DMS53 (cell line): ENCODE measurements around the gene BBS9.
A peak's percentile ranks its signal among the peaks of the same experiment; 100 is the strongest.
"Not testable (repeated sequence)": the region's sequence is repeated elsewhere in the genome, so short reads cannot be mapped to it uniquely, and the experiment has no call there.

Experiments
- DNase-seq: peaks from one replicate; lab custom pipeline; 2025; lab: John Stamatoyannopoulos, UW

Gene BBS9

DNA sequence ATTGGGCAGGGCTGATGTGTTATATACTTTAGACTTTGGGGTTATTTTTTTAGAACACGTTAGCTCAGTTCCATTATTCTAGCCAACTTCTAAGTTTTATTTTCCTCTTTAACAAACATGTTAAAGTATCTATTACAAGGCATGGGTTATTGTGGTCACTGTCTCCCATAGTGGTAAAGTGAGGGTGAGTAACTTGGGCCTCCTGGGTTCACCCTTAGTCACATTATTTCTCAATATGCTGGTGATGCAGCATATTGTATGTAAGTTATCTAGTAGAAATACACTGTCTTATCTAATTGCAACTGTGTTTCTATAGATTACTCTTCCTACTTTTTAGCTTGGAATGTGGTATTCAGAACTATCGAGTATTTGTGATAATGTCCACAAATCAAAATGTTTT lies 65.9 kb downstream of the BBS9 start:
- no peak for DNase-seq

DNA sequence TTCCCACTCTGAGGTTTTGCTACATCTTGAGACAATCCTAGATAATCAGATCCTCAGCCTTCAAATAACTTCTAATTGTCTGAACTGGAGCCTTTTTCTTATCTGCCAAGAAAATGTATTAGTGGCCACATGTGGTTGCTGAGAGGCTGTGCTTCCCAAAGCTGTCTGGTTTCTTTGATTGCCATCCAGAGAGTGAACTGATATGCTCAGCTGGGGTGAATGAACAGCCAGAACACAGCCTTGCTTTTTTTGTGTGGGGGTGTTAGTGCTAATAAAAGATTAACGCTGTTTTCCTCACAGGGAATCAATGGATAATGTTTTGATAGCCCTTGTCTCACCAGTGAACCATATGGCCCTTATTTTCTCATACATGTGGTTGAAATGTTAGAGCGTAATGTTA lies 66.9 kb downstream of the BBS9 start:
- DNase-seq: no peak

DNA sequence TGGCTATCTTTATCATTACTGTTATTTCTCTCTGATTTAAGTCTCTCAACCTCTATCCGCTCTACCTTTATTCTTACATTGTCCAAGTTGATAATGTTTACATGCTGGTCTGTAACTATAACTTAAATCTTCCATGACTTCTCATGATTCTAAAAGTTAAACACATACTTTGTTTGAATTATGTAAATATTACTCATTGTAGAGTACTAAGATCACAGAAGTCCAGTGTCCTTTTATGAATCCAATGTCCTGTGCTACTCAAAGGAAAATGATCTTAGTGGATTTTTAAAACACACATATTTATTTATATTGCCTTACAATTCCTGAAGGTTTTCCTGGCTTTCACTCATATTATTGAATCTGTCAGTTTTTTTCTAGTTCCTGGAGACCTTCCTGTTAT lies 70.9 kb downstream of the BBS9 start:
- no peak for DNase-seq

DNA sequence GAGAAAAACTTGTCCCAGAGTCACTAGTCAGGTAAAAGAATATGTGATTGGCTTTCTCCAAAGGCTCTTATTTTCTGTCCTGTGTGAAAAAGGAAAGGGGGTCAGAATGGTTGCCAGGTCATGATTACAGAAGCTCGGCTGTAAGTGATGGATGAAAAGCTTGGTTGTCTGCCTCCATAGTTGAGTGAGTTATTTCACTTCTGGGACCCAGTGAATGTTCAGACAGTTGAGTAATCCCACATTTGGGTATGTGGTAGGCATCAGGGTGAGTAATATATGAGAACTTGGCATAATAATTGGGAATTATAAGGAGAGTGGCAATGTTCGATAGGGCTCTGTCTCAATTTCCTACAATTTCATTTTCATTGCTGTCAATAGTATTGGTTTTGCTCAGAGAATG lies 72.5 kb downstream of the BBS9 start:
- DNase-seq: no peak

DNA sequence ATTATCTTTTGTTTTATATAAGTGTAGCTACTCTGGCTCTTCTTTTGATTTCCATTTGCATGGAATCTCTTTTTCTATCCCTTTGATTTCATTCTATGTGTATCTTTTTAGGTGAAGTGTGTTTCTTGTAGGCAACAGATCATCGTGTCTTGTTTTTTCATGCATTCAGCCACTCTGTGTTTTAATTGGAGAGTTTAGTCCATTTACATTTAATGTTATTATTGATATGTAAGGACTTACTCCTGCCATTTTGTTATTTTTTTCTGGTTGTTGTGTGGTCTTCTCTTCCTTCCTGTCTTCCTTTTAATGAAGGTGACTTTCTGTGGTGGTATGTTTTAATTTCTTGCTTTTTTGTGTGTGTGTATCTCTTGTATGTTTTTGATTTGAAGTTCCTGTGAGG lies 81.6 kb downstream of the BBS9 start:
- DNase-seq: no peak

DNA sequence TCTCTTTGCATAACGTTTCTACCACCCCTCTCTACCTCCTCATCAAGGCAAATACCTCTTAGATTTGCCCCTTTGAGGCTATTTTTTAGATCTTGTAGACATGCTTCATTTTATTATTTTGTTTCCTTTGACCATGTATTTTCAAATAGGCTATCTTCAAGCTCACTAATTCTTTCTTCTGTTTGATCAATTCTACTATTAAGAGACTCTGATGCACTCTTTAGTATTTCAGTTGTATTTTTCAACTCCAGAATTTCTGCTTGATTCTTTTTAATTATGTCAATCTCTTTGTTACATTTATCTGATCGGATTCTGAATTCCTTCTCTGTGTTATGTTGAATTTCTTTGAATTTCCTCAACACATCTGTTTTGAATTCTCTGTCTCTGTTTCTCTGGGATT lies 82.8 kb downstream of the BBS9 start:
- DNase-seq: no peak

DNA sequence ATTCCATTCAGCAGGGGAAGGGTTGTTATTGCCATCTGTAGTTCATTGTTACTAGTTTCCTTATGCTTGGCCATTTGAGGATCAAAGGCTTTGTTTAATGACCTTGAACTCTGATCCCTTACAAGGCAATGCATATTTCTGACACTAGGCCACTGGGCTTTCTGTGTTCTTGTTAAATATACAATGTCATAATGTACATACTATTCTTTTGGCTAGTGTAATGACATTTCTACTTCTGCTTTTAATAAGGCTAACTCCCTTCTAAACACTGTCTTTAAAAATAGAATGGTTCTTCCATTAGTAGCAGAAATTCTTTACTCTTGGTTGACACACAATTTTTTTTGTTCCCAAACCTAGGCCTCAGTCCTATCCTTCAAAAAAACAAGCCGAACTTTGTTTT lies 86.6 kb downstream of the BBS9 start:
- no peak for DNase-seq

DNA sequence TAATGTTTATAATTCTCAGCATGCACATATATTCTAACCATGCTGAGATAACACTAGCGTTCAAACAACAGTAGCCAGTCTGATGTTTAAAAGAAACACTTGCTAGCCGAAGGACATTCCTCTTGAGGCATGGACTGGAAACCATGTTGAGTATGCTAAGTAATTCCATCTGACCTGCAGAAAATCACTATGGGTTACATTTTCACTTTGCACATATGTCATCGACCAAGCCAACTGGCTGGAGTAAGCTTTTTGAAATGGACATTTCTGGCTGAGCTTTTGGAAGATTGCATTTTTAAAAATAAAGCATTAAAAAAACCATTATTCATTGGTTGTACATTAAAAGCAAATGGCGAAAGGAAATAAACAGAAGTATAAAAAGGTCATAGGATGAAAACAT lies 88.2 kb downstream of the BBS9 start:
- DNase-seq: no peak

DNA sequence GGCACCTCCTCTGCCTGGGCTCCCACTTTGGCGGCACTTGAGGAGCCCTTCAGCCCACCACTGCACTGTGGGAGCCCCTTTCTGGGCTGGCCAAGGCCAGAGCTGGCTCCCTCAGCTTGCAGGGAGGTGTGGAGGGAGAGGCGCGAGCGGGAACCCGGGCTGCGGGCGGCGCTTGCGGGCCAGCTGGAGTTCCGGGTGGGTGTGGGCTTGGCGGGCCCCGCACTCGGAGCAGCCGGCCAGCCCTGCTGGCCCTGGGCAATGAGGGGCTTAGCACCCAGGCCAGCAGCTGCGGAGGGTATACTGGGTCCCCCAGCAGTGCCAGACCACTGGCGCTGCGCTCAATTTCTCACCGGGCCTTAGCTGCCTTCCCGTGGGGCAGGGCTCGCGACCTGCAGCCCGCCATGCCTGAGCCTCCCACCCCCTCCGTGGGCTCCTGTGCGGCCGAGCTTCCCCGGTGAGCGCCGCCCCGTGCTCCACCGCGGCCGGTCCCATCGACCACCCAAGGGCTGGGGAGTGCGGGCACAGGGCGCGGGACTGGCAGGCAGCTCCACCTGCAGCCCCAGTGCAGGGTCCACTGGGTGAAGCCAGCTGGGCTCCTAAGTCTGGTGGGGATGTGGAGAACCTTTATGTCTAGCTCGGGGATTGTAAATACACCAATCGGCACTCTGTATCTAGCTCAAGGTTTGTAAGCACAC lies 89.6 kb downstream of the BBS9 start:
- DNase-seq: not testable (repeated sequence)

DNA sequence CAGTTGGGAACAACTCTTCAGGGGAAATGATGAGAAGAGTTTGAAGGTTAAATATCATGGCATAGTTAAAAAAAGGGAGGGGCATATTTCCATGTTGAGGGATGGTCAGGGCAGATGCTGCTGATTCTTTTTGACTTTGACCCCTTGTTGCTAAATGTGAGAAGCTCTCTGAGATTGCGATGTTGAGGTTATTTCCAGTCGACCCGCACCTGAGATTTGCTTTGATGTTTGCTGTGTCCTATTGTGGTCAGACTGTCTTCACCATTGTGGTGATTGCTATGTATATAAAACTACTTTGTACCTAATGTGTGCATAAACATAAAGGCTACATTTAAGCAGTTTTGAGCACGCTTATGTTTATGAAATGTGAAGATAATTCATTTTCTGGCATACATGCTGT lies 90.9 kb downstream of the BBS9 start:
- no peak for DNase-seq

DNA sequence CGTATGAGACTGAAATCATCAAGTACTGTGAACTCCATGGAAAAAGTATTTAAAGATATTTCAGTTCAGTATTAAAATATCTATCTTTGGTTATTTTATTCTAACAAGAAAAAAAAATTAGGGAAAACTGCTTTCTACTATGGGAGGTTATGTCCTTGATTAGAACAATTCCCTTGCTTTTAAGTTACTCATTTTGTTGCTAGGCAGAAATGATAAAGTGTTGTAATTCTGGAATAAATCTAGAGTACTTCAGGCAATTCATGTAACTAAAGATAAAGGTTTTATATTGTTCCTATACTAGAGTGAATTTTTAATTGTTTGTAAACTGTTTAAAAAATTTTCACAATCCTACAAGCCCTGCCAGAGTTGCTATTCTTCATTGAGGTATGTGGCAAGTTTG lies 92.0 kb downstream of the BBS9 start:
- no peak for DNase-seq

DNA sequence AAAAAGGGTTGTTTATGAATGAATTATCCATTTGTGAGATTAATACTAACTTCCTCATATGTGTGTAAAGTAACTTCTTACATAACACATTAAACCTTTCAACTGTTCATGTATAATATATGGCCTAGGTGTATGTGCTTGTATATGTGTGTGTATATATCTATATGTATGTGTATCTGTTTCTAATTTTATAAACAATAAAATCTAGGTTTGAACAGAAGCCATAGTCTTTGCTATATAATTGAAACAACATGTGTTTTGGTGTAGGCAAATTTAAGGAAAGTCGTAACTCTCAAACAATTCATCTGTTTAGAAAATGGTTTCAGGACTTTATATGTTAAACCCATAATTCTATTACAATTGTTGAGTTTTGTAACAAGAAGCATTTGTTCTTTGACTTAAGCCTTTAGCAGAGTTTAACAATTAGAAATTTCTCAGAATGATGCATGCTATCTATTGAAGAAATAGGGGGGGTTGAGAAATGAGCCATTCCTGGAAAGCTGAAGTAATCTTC lies 103.3 kb downstream of the BBS9 start:
- no peak for DNase-seq

DNA sequence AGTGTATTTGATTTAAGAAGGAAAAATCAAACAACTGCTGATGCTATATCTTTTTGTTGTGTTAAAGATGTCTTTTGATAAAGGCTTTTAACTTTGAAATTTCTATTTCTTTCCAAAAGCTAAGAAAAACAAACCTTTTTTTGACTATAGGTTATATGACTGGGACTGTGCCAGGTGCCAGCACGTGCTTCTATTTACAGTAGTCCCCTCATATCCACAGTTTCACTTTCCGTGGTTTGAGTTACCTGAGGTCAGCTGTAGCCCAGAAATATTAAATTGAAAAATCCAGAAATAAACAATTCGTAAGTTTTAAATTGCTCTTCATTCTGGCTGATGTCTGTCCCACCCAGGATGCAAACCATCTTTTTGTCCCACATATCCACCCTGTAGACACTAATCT lies 104.3 kb downstream of the BBS9 start:
- no peak for DNase-seq

DNA sequence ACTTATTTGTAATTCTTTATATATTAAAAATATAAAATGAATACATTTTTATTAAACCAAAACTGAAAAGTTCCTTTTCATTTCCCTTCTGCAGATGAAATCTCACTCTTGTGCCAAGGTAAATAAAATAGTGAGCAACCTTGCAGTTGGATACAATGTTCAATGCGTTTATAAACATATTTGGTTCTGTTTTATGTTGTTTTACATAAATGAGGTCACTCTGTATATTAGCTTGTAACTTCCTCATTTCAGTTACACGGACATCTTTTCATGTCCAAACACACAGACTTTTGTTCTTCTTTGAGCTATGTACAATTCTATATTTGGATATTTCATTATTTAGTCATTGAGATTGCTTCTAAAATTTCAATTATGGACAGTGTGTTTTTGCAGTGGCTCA lies 107.7 kb downstream of the BBS9 start:
- DNase-seq: no peak

DNA sequence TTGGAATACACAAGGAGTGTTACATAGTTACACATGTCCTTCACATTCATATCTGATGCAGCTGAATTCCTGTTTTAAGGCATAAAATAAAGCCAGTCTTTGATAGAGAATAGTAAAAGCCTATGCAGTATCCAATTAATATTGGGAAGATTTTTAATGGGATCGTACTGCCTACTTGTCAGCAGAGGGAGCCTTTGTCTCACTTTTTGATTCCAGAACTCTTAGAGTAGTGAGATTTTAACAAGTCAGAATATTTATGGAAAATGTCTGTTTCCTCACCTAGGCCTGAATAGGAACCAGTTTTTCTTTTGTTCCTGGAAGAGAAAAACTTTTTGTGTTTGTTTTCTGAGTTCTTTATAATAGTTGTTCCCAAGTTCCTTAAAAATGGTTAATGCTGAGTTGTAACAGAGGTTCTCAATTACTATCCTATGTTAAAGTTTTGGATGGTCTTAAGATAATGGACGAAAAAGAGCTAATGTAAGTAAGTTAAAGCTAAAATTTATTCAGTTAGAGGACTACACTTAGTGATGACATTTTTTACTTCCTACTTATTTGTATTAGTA lies 114.0 kb downstream of the BBS9 start:
- peak; percentile 84 for DNase-seq

DNA sequence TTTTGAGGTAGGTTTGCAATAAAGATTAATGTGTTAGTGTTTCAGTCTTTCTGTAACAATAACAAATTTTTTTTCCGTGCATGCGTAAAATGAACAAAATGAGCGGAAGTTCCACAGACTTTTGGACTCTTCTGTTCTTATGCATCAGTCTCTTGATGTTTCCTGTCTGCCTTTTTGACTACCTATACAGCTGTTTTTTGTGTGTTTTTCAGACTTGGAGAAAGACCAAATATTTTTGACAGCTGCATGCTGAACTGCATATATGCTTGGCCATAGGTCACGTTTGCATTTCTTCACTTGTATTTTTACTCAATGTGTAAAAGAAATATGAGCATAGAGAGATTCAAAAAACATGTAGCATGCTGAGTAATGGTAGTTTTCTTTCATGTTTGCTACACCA lies 119.3 kb downstream of the BBS9 start:
- peak; percentile 30 for DNase-seq

DNA sequence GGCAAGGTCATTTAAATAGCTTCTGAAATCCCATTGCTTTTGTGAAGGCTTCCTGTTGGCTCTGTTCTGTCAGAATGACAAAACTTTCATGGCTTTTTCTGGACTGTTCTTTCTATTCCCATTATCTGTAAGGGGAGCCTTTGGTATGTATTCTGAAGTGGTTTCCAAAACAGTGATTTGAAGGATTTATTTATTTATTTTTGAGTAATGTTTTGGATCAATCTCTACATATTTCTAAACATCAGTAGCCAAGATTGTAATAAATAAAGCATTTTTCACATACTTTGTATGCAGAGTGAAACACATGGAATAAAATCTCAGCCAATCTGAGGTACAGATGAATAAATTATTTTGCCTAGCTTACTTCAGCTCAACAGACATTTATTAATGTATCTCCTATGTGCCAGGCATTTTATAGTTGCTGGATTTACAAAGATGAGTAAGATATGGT lies 121.1 kb downstream of the BBS9 start:
- DNase-seq: no peak

DNA sequence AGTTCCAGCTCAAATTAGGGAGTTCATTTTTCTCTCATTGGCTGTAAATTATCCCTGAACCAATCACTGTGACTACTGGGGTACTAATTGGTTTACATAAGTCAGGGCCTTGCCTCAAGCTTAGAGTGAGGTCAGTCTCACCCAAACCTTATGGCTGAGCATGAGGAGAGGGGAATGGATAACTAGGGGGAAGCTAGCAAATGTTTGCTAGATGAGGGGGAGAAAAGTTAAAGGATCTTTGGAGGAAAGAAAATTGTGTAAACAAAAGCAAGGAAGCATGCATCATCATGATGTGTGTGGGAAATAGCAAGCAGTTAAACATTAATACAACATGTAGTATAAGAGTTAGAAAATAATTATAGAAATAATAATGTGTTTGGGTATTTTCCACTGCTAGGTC lies 121.9 kb downstream of the BBS9 start:
- DNase-seq: no peak

DNA sequence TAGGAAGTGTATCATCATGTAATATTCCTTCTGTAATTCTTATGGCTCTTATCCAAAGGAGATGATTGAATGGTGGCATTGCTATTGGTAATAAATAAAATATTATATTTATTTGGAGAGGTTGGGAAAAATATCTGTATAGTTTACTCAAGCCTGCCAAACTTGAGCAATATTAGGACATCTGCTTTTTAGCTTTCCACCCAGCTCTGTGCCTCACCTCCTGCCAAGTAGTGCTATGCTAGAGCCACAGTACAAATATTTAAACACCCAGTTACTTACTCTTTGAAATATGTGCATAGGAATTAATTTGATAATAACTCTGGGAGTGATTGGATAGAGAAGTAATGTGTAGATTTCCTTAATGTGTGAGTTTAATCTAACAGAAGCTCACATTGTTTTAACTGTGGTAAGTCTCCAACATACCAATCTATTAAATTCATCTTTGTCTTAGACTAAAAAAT lies 129.2 kb downstream of the BBS9 start:
- DNase-seq: no peak

DNA sequence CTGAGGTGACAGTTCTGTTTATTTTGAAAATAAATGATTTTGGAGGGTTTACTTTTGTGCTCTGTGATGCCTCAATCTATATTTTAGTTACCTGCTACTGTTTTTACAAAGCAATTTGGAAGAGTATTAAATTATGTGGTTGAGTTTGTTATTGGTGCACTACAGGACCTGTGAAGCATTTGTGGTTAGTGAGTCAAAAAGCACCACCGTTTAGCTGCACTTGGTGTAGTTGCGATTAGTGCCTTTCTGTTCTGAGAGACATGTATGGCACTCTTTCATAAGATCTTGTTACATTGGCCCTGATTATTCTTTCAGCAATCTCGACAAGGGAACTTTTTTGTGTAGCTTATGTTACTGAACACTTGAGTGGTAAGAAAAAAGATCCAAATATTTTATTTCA lies 132.2 kb downstream of the BBS9 start:
- no peak for DNase-seq

DNA sequence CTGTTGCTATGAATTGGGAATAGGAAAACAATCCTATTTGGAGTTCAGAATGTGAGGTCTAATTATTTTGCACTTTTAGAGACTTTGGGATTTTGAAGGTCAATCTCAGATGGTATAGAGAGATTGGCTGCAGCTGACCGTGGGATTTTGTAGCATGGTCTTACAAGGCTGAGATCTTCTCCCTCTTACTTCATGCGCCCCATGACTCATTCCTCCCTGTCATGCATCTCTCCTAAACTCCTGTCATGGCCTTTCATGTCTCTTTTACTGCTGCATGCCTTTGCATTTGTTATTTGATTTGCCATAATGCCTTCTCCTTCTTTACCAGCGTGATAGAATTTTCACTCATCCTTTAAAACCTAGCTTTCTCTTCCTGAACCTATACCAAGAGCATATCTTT lies 133.1 kb downstream of the BBS9 start:
- DNase-seq: no peak

DNA sequence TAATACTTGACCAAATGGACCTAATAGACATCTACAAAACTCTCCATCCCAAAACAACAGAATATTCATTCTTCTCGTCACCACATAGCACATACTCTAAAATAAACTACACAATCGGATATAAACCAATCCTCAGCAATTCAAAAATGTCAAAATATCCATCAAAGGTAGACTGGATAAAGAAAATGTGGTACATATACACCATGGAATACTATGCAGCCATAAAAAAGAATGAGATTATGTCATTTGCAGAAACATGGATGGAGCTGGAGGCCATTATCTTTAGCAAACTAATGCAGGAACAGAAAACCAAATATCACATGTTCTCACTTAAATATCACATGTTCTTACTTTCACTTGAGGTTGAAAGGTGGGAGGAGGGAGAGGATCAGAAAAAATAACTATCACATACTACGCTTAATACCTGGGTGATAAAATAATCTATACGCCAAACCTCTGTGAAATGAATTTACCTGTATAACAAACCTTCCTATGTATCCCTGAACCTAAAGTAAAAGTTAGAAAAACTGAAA lies 142.5 kb downstream of the BBS9 start:
- not testable (repeated sequence) for DNase-seq

DNA sequence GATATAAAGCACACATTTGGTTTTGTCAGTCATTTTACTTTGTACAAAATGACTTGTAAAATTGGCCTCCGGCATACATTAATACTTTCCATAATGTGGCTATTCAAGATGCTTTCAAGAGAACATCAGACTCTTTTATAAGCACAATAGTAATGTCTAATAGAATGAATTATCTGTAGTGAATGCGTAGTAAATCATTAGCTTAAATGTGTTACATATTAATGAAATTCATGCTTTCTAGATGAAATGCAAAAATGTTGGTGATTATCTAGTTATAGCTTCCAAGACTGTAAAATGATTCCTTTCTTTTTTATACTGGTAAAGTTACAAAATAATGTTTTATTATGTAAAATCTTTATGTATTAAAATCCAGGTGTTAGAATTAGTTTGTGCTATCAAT lies 144.0 kb downstream of the BBS9 start:
- no peak for DNase-seq

DNA sequence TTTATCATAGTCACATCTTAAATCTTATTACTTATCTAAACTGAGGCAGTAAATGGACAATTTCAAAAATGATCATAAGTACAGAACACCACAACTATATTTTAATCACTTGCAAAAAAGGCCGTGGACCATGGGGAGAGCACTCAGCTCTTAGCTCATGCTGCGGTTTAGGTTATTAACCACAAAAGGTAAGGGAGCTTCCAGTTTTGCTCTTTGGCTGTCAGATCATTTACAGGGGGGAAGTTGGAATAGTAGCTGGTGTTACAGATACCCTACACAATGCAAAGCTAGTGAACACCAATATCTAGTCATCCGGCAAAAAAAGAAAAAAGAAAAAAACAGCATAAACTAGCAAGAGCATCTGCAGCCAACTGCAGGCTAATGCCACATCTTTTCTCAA lies 147.0 kb downstream of the BBS9 start:
- no peak for DNase-seq
